GM19239 (cell line): ENCODE measurements around the gene GBX1.

ENCODE experiments used
- DNase-seq: peaks from one replicate; pipeline ENCODE4 v3.0.0; 2011; ENCODE audit warnings: low spot score; ENCODE audit not compliant: insufficient read length
- FAIRE-seq: peaks from 2 replicates; lab custom pipeline; 2011; peaks lifted over from hg19 to GRCh38; lab: Jason Lieb, UNC

Gene GBX1

DNA sequence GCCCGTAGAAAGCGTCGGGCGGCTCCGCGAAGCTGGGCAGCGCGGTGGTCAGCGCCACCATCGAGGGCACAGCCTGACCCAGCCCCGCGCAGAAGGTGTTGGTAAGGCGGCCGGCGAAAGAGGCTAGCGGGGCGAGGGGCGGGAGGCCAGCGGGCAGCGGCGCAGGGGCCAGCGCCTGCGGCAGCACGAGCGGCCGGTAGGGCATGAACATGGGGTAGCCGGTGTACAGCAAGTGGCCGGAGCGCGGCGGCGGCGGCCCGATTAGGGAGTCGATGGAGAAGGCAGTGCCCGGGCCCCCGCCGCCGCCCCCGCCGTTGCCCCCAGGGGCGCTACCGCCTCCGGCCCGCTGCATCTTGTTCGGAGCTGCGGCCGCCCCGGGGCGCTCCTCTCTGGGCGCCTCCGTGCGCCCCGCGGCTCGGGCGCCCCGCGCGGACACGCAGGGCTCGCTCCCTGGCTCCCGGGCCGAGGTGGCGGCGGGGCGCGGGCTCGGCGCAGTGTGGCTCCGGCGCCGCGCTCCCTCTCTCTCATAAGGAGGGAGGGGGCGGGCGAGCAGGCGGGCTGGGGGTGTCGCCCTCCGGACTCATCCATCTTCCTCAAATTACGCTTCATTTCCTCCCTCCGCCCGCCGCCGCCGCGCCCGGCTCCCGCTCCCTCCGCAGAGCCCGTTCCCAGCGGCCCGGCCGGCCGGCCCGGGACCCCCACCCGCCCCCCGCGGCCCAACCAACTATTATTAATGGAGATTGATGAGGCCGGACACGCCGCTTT is at the start of gene GBX1:
Gene GBX1 (minus strand): TSS at position 498 of the 765 bp plus-strand sequence. CDS start 146 bp downstream, at position 352.
- FAIRE-seq (no peak), DNase-seq (no peak)

DNA sequence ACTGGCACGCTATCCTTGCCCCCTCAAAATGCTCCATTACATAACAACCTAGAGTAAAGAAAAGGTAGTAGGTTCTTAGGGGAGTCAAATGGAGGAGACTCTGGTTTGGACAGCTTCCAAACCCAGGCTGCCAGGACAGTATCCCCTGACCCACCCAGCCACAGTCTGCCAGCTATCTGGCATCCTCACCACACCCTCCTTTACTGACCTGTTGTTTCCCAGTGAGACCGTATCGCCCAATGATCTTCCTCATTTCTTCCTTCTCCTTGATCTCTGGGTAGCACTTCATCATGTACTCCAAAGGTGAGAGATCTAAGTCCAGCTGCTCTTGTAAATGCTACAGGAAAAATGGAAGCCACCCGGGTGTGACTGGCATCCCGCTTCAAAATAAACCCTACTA is 47.9 kb upstream of the GBX1 start:
- FAIRE-seq (no peak), DNase-seq (no peak)

DNA sequence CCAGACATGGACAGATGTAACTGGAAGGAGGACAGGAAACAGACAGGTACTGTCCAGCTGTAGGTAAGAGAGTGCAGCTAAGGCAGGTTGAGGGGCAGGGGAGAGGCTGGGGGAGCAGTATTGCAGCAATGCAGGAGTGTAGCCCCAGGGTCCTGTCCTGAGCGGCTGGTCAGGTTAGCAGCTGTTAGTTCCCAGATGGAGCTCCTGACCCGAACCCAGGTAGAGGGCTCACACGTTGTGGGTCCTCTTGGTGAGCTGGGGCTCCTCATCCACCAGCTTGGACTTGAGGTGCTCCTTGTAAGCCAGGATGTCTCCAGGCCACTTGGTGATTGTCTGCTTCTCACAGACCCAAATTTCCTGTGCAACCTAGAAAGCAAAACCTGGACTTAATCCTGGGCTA is 46.3 kb upstream of the GBX1 start:
- DNase-seq (no peak), FAIRE-seq (no peak)

DNA sequence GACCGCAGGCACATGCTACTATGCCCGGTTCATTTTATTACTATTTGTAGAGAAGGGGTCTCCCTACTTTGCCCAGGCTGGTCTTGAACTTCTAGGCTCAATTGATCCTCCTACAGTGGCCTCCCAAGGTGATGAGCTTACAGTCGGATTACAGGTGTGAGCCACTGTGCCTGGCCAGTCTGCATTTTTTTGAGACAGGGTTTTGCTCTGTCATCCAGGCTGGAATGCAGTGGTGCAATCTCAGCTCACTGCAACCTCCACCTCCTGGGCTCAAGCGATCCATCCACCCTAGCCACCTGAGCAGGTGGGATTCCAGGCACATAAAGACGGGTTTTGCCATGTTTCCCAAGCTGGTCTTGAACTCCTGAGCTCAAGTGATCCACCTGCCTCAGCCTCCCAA is 45.1 kb upstream of the GBX1 start:
- DNase-seq (no peak), FAIRE-seq (no peak)

DNA sequence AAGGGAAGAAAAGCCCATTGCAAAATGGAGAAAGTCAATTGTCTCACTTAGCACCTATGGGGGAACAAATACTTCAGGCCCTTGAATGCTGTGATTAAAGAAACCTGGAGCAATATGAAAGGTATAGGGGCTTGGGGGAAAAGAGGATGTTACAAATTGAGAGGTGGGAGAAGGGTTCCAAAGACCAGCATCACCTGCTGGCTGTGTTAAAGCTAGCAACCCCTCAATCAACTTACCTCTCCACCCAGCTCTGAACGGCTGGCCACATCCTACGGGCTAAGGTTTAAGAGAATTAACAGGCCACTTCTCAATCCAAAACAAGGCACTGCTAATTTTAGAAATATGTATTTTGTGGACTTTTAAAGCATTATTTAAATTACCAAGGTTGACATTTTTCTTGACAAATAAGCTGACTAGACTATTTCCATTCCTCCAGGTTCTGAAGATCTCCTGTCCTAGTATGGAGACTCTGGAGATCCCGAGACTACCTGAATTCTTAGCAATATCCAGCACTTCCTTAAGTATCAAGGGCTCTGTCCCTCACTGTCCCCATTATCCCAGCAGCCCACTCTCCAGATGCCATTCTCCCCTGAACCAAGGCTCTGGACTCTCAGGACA is 43.8 kb upstream of the GBX1 start:
- no peak for DNase-seq
- no peak for FAIRE-seq

DNA sequence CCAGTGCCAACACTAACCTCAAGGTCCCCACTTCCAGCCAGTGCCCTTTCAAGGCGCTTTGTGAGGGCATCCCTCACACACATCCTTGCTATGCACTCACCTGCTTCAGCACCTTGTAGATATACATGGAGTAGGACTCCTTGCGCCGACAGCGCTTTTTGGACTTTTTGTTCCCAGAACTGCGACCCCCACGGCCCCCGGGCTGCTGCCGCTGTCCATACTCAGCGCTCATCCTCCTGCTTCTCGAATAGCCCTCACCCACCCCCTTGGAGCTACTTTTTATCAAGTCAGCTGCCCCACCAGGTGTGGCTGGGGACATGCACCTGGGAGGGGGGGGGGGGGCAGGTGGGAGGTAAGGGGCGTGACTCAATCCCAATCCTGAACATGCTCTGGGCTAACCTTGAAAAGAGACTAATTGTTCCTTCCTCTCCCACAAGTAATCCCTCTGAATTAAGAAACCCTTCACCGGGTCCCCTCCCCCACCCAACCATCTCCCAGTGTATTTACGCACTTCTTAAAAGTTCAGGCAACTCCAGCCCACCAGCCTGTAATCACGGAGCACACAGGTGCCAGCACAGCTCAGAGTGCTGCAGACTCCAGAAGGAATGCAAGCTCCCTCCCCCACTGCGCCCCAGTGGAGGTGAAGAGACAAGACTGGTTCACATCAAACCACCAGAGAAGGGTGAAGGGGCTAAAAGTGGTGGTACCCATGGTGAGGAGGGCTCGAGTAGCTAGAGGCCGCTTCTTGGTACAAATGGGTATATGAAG is 42.8 kb upstream of the GBX1 start, which contains the start of gene H2BK1:
Gene H2BK1 (minus strand): TSS at position 402 of the 768 bp plus-strand sequence. CDS start 170 bp downstream, at position 232.
- no peak for DNase-seq
- no peak for FAIRE-seq

DNA sequence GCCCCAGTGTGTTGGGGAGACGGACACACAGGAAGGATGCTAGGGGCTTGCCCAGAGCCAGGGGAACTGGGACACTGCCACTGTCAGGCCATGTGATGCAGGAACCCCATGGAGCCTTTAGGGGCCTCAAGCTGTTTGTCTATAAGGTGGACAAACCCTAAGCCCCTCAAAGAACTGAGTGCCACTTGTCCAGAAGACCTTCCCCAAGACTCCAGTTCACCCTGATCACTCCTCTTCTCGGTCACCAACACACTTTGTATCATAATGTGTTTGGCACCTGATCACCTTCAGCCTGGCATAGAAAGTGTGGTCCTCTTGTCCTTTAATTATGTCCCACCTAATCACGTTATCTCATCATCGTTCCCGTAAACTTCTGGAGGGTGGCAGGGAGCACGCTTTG is 42.1 kb upstream of the GBX1 start:
- DNase-seq (no peak), FAIRE-seq (no peak)

DNA sequence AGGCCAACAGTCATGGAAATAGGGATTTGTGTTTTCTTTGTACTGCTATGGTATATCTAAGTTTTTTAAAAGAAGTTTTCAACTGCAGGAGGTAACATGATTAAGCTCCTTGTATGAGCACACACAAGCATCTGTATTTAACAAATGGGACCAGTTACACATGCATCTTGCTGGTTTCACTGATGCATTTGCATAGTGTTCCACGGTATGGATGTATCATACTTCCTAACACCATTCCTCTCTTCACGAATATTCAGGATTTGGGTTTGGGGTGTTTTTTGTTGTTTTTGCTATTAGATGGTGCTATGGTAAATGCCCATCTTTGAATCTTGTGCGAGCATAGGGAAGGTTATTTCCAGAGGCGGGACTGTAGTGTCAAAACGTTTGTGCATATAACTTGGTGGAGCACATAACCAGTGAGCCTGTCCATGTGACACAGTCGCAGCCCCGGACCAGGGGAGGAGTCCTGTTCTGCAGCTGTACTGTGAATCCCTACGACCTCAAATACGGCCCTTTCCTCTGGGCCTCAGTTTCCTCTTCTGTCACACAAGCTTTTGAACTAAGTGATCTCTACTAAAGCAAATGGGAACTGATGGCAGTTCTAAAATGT is 40.9 kb upstream of the GBX1 start:
- no peak for DNase-seq
- FAIRE-seq = no peak

DNA sequence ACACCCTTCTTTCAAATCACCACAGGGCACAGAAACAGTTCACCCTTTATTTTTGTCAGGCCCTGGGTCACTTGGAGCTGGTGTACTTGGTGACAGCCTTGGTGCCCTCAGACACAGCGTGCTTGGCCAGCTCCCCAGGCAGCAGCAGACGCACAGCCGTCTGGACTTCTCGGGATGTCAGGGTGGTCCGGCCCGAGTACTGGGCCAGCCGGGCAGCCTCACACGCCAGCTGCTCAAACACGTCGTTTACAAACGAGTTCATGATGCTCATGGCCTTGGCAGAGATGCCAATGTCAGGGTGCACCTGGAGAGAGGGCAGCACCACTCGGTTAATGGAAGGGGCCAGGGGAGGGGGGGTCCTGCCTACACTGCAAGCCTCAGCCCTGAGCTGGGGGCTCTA is 40.3 kb upstream of the GBX1 start:
- DNase-seq (no peak), FAIRE-seq (no peak)

DNA sequence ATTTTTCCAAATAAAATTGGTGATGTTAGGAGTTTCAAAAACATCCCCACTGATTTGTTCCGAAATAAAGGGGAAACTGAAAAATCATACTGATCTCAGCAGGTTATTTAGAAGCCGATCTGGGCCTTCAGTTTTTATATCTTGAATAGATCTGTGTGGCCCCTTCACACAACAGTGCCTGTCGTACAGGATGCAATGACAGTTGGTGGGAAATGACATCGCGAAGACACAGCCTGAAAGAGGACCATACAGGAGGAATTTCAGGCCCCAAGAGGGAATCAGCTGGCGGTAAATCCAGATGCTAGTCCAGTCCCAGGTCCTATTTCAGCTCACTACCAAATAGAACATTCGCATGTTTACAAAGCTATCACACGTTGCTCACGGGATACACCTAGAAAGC is 39.8 kb upstream of the GBX1 start:
- FAIRE-seq = no peak
- DNase-seq = no peak

DNA sequence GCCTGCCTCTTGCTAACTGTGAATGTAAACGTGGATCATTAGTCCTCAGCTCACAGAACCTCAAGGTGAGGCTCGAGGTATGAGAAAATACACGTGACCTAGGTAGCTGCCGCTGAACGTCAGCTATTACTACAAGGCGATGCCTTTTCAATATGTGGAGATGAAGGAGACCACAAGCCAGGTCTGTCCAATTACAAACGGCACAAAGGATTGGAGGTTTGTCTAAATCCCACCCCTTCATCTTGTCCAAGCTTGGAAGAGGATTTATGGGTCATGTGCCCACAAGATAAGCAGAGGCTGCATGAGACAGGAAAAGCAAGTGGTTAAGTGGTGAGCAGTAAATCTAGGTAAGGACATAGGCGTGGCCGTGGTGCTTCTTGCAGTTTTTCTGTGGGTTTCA is 39.4 kb upstream of the GBX1 start:
- no peak for DNase-seq
- no peak for FAIRE-seq

DNA sequence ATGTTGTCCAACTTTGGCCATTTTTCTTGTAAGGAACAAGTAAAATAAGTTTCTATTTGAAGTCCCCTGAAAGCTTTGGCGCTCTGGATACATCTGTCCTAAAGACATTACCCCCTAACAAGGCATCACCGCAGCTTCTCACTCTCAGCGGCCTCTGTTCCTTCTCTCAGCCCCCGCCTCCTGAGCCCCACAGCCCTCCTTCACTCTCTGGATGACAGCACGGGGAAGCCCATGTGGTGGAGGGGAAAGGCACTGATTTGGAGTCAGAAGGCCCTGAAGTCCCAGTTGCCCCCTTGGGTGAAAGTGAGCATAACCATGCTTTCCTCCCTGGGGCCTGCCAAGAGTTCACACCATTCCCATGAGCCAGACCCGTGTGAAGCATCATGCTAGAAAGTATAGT is 38.2 kb upstream of the GBX1 start:
- DNase-seq = no peak
- no peak for FAIRE-seq

DNA sequence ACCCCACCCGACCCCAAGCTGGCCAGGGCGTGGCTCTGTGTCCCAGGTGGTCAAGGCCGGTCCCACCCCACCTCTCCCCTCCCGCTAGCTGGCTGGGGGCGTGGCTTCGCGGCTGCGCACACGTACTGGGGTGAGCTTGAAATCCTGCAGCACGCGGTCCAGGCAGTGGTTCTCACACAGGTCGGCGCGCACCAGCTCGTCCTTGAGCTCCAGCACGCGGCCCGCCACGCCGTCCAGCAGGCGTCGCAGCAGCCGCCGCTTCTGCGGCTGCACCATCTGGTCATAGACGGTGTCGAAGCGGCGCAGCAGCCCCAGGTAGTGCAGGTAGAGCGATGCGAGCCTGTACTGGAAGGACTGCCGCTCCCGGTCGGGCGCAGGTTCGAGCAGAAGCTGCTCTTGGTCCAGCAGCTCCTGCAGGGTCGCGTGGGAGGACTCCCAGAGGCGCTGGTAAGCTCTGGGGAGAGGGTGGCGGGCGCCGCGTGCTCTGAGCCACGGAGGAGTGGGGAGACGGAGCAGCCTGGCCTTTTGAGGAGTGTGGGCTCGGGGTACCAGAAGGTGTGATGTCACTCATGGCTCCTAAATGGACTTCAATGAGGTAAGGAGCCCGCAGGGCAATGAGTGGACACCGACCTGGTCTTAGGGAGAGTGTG is 37.0 kb upstream of the GBX1 start:
- FAIRE-seq (no peak), DNase-seq (no peak)

DNA sequence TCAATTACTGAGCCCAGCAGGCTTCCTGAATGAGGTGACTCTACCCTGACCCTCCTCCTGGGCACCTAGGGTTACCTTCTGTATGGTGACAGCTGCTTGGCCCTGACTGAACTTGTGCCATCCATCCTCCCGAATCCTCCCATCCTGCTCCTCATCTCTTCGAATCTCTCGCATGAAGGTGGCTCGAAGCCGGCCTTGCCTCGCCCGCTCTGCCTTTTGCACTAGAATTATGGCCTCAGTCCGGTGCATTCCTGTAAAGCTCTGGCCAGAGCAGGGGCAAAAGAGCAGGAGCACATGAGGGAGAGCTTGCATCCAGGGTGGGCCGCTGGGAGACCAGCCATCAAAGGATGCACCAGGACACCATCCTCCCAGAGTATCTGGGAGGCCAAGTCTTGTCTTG is 35.3 kb upstream of the GBX1 start:
- FAIRE-seq = no peak
- DNase-seq = no peak

DNA sequence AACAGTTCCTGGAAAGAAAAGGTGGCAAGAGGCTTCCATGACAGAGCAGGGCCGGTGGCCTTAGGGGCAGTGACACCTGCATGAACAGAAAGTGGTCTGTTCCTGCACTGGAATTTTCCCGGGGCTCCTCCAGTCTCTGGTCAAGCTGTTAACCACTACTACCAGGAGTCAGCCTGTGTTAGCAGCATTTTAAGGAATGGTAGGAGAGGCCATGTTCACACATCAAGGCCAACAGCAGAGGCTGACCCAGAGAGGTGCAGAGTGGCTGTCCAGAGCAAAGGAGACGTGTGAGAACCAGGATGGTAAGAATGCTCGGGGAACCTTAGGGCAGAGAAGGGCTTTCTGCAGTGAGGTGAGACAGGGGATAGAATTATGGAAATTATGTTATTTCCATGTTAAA is 34.3 kb upstream of the GBX1 start:
- DNase-seq (no peak), FAIRE-seq (no peak)

DNA sequence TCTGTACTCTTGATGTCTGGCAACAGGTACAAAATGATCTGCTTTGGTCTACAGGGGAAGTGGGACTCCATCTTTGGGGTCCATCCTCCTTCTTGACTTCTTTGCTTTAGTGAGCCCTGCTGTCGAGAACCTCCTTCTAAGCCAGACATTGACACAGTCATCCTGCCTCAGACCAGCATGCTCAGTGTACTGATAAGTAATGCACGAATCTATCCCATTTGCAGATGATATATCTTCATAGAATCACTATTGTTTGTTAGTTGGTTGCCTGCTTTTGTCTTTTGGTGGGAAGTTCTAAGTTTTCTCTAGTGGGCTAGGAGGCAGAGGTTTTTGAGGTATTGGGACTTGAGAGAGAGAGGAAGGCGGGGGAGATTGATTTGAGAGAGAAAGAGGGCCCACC is 33.9 kb upstream of the GBX1 start:
- no peak for DNase-seq
- no peak for FAIRE-seq

DNA sequence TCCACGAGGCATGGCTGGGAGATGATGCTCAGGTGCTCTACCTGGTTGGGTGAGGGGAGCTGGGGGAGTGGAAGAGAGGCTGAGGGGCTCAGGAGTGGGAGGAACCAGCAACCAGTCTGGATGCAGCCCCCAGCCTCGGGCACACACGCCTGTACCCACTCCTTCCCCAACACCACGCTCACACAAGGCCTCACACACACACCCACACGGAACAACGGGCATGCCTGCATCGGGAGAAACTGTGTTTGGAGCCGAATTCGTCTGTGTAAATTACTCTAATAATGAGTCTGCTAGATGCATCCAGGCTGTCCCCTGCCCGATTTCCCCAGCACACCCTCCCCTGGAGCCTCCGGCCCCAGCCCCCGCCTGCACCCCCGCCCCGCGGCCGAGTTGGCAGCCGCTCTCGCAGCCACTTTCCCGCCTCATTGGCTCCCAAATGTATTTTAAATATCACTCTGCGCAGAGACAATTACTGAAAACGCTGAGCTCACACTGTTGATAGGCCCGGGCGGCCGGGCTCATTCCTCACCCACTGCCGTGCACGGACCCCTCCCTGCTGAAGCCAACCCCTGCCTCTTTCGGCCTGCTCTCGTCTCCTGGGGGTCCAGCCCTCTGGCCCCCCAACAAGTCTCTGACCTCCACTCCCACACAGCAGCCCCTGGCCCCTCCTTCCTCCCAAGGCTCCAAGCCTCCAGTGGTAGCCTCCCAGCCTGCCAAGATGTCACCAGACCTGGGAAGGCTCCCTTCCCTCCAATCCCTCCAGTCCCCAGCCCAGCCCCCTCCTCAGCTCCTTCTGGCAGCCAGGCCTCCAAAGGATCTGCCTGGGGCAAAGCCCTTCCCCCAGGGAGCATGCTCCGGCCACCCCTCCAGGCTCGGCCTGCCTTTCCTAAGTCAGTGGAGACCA is 31.7 kb upstream of the GBX1 start:
- DNase-seq (no peak), FAIRE-seq (no peak)

DNA sequence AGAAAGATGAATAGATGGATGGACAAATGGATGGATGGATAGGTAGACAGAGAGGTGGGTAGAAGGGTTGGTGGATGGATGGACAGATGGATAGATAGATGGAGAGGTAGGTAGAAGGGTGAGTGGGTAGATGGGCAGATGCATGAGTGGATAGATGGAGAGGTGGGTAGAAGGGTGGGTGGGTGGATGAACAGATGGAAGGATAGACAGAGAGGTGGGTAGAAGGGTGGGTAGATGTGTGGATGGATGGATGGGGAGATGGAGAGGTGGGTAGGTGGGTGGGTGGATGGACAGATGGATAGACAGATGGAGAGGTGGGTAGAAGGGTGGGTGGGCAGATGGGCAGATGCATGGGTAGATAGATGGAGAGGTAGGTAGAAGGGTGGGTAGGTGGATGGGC is 30.4 kb upstream of the GBX1 start:
- no peak for FAIRE-seq

More for the DNA sequence above, 30.4 kb upstream of the GBX1 start:
- no peak for DNase-seq
